GM18870 (cell line): ENCODE results near the gene KHDC4.
A peak's percentile ranks its signal among the peaks of the same experiment; 100 is the strongest.
"Not testable (repeated sequence)": the region's sequence is repeated elsewhere in the genome, so short reads cannot be mapped to it uniquely, and the experiment has no call there.

Experiments
- ATAC-seq: cut with Tn5 transposase; IDR thresholded peaks from one replicate; pipeline ENCODE4 v1.9.1; 2021; ENCODE audit warnings: moderate library complexity; ENCODE audit not compliant: unreplicated experiment

The KHDC4 gene

GRCh38 chr1:155911156-155912055 is 22.8 kb downstream of the KHDC4 start, which contains the start of gene RIT1:
Gene RIT1 (minus strand): TSS chr1:155911349. CDS start chr1:155910761, 588 bp downstream.
- ATAC-seq, result peak; percentile 74

- no peak for ATAC-seq
Observed at GRCh38 chr1:155910621-155911121, 23.5 kb downstream of the KHDC4 start.

DNA sequence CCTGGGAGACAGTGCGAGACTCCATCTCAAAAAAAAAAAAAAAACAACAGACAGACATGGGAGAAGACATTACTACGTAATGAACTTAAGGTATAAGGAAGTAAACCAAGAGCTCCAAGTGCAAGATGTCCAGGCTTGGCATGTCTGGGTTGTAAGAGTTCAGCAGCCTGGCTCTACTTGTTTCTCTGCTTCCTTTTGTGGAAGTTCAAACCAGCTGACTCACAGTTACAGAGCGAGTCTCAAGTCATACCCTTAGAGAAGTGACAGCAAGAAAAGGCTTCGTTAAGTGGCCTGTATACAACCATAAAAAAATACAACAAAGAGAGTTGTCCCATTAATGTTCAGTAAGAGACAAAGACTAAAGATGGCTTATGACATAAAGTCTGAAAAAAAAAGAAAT is 24.3 kb downstream of the KHDC4 start:
- ATAC-seq, result no peak

DNA sequence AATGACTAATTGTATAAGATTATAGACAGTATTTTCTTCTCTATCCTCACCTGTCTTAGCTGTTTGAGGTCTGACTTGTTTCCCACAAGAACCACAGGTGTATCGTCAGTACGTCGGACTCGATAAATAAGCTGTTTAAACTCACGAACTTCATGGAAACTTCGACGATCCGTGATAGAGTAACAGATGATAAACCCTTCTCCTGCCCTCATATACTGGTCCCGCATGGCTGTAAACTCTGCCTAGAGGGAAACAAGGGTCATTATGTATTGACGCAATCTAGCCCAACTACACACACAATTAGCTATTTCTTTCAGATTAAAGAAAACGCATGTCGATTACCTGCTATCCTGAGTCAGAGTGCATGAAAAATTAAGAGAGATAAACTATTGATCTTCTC is 30.0 kb downstream of the KHDC4 start:
- no peak for ATAC-seq

GRCh38 chr1:155900161-155900560 is 34.1 kb downstream of the KHDC4 start:
- no peak for ATAC-seq

DNA sequence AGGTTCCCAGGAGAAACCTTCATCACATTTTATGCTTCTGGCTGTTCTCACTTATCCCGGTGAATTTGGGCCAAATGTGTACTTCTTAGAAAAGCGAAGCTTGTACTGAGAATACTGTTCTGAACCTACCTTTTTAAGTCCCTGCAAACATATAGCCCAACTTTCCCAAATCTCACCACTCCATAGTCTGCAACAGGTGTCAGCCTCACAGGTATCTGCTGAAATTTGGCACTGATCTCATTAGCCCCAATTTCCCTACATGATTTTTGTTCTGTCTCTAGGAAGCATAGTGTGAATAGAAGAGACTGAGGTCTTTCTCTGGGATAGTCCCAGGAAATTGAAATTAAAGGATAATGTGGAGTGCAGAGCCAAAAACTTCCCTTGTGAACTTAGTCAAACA is 34.5 kb downstream of the KHDC4 start:
- ATAC-seq, result no peak

DNA sequence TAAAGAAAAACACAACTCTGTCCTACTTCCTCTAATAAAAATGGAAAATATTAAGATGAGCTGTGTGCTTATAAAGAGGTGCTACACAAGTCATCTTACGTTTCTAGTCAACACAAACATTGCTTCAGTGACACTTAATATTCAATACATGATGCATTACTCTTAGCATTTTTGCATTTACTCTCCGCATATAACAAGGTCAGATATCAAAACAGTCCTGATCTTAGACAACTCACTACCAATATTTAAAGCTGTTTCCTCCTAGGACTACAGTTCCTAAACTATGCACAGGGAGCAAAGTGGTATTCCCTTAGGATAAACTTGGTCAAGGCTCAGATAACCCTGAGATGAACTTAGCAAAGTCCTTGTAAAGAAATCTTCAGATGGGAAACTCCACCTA is 35.3 kb downstream of the KHDC4 start:
- no peak for ATAC-seq

DNA sequence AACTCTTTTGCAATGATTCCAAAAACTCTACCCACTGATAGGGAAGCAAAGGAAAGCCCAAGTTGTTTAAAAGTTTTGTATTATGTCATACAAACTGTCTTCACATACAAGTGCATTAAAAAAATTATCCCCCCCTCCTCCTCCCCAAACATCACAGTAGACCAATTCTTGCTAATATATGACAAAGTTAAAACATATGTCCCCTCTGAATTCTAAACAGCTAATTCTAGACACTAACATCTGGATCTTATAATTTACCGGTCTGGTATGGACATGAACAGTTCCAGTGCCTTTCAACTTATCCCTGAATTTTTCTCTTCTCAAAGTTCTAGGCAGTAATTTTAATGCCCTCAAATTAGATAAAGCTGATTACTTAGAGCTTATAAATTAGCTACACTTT is 36.5 kb downstream of the KHDC4 start:
- ATAC-seq, result no peak

- ATAC-seq, result not testable (repeated sequence)
Observed at GRCh38 chr1:155896476-155896875, 37.7 kb downstream of the KHDC4 start.

DNA sequence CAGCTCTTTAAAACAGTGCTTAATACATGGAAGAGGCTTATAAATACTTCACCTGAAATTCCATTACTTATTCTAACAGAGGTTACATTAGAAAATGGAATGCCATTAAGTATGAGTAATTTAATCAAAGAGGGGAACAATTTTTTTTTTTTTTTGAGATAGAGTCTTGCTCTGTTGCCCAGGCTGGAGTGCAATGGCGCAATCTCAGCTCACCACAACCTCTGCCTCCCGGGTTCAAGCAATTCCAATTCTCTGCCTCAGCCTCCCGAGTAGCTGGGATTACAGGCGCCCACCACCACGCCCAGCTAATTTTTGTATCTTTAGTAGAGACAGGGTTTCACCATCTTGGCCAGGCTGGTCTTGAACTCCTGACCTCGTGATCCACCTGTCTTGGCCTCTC is 38.6 kb downstream of the KHDC4 start:
- ATAC-seq, result not testable (repeated sequence)

DNA sequence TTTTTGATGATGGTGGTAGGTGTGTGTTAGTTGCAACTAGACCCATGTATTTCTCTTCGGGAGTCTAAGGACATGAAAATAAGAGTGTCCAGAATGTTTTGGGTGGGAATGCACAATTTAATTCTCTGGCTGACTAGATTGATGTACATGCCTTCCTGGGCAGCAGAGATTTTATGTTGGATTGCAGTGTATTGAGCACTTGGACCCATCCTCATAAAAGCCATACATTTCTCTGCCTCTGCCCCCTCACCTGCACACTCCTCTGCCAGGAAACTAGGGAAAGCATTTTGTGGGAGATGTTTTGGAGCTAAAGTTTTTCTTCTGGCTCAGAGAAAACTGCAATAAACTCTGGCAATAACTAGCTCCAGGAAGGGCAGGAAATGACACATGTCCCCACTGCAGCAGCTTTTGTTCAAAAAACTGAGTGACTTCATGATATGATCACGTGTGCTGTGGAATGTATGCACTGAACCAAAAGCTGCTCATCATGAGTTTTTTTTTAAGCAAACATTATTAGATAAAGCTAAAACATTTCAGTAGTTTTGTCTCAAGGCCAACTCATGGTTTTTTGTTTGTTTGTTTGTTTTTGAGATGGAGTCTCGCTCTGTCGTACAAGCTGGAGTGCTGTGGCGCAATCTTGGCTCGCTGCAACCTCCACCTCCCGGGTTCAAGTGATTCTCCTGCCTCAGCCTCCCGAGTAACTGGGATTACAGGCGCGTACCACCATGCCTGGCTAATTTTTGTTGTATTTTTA is 40.6 kb downstream of the KHDC4 start:
- ATAC-seq, result no peak

- ATAC-seq, result no peak
Observed at GRCh38 chr1:155892796-155893195, 41.4 kb downstream of the KHDC4 start.

- ATAC-seq, result no peak
Observed at GRCh38 chr1:155890251-155890650, 44.0 kb downstream of the KHDC4 start.

DNA sequence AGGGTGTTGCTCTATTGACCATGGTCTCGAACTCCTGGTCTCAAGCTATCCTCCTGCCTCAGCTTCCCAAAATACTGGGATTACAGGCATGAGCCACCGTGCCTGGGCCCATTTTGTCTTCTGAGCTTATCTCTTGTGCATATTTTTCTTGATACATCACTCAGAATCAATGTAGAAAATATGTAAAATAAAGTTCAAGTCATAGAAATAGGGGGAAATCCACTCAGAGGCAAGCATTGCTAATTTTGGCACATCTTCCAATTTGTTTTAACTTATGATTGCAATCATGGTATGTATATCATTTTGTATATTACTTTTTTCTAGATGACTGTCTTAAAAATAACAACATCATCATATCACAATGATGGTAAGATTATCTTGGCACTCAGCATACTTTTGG is 44.6 kb downstream of the KHDC4 start:
- no peak for ATAC-seq

DNA sequence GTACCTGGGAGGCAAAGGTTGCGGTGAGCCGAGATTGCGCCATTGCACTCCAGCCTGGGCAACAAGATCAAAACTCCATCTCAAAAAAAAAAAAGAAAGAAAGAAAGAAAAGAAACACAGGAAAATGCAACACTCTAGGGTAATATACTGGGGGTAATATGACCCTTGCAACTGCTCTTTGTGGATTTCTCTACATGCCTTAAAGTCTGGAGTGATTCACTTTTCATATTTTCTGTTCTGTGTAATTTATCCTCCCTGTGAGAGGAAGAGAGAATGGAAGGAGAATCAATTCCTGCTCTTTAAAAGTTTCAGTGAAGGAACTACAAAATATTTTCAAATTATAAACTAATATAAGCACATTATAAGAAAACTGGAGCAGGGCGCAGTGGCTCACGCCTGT is 45.7 kb downstream of the KHDC4 start:
- no peak for ATAC-seq

GRCh38 chr1:155884982-155885381 is 49.2 kb downstream of the KHDC4 start:
- no peak for ATAC-seq

- ATAC-seq, result no peak
Observed at GRCh38 chr1:155884031-155884960, 49.9 kb downstream of the KHDC4 start.

DNA sequence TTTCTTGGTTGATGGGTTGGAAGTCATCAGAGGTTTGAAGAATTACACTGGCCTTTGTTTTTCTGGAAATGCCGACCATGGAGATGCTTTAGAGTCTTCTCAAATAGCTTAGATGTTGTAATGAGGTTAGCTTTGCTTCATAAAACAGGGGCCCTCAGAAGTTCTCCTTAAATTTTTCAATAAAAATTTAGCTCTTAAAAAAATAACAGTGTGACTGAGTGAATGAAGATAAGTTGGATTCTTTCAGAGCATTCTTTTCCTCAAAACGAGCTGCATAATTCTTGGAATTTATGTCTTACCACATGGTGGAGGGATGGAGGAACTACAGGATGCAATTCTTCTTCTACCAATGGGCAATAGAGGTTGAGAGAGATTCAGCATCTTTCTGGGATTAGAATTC is 51.4 kb downstream of the KHDC4 start:
- ATAC-seq, result no peak

GRCh38 chr1:155882235-155882634 is 52.0 kb downstream of the KHDC4 start:
- ATAC-seq, result no peak

DNA sequence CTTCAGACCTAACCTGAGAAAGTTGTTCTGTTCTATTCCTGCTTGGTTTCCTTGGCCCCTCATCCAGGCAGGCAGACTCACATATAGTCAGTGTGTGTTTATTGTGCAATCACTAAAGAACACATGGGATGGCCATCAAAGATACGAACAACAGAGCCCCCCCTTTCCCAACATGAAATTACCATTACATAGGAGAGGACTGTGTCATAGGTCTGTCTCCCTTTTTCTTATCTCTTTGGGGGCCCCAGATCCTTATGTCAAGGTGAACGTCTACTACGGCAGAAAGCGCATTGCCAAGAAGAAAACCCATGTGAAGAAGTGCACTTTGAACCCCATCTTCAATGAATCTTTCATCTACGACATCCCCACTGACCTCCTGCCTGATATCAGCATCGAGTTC is 53.3 kb downstream of the KHDC4 start:
- ATAC-seq, result no peak

- no peak for ATAC-seq
Observed at GRCh38 chr1:155880251-155880650, 54.0 kb downstream of the KHDC4 start.
